ENCODE data around the gene INHBE.
A peak's percentile ranks its signal among the peaks of the same experiment; 100 is the strongest.

Gene INHBE

DNA sequence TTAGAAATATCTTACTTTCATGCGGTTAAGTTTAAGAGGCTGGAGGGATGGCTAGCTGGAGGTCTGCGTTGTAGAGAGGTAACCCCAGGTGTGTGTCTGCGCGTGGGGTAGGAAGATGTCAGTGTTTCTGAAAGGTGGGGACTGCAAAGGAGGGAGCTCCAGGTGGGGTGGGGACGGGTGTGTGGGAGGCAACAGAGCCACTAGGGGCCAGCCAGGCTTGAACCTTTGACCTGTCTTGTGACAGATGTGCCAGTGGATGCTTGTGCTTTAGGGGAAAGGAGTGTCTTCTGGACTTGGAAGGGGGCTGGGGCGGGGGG, 5.3 kb downstream of the INHBE start:
- peaks cover 53 to 75% of the 10 kb centered on the region in 2 donors for H3K4me1 Mint-ChIP-seq
- no peaks in the 10 kb centered on the region for H3K36me3 Mint-ChIP-seq
- no peaks in the 10 kb centered on the region for H3K27me3 Mint-ChIP-seq
- H3K4me3 Mint-ChIP-seq: peak overlapping the region; percentile 85 to 86
- no peak for DNase-seq
- ATAC-seq (replicated peaks): peak in 1 of 2 donors; percentile 5
- peak overlapping the region; percentile 62 for H3K27ac Mint-ChIP-seq
- no peaks in the 10 kb centered on the region for H3K9me3 Mint-ChIP-seq

DNA sequence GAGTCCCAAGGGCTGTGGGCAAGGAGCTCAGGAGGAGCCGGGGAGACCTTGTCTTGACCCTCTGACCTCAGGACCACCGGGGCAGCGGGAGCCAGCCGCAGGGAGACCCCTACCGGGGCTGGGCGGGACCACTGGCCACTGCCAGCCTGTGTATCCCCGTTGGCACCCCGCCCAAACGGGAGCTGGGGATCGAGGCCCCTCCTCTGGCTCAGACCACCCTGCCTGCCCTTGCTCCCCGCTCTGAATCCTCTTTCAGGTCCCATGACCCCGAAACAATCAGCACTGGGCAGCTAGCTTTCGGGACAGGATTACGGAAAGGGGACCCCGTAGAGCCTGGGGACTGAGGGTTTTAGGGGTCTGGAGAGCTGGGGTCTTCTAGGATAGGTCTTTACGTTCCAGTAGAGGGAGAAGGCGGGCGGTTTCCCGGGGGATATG, 5.8 kb downstream of the INHBE start:
- DNase-seq: no peak
- peaks cover 2 to 3% of the 10 kb centered on the region in 2 donors for H3K36me3 Mint-ChIP-seq
- H3K27me3 Mint-ChIP-seq: no peaks in the 10 kb centered on the region
- ATAC-seq (replicated peaks): no peak
- H3K27ac Mint-ChIP-seq: peak overlapping the region; percentile 86
- peak overlapping the region; percentile 85 to 86 for H3K4me3 Mint-ChIP-seq
- peaks cover 51 to 70% of the 10 kb centered on the region in 2 donors for H3K4me1 Mint-ChIP-seq
- no peaks in the 10 kb centered on the region for H3K9me3 Mint-ChIP-seq

DNA sequence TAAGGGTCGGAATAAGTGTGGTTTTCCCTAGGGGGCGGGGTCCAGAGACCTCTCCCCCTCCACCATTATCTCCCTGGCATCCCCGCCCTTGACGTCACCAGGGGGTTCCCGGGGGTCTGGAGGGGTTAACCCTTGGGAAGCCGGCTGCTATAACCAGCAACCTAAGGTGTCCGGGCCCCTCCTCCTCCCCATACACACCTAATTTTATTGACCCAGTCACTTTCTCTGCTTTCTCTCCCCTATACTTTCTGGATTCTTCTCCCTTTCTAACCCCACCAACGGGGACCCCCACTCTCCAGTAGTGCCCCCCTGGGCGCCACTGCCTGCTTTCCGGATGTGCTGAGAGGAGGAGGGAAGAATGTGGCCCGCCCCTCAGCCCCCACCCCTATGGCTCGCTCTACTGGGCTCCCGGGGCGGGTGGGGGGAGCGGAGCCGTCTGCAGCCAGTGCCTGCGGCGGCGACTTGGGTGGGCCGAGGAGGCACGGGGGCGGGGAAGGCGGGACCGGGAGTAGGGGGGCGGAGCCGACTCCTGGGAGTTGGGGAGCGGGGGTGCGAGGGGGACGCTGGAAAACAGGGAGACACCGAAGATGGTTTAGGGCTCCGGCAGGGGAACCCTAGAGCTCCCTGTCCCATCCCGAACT, 6.3 kb downstream of the INHBE start:
- H3K4me1 Mint-ChIP-seq: peaks cover 51 to 65% of the 10 kb centered on the region in 2 donors
- H3K27me3 Mint-ChIP-seq: no peaks in the 10 kb centered on the region
- peak overlapping the region; percentile 86 for H3K27ac Mint-ChIP-seq
- DNase-seq (no peak), ATAC-seq (replicated peaks) (no peak)
- H3K36me3 Mint-ChIP-seq: peaks cover 4 to 6% of the 10 kb centered on the region in 2 donors
- H3K9me3 Mint-ChIP-seq: no peaks in the 10 kb centered on the region
- peak overlapping the region; percentile 85 to 86 for H3K4me3 Mint-ChIP-seq

DNA sequence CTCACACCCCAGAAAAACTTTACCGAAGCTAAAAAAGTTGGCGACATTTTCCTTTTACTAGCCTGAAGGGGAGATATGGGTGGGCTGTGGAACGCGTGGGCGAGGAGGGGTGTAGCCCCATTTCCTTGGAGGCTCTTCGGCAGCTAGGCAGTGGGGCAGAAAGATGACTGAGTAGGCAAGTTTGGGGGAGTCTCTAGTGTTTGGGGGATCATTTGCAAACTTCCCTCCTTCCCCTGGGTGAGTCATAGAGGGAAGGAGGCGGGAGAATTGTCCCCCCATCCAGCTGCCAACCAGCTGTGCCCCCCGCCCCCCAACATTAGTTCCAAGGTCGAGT, 6.8 kb downstream of the INHBE start:
- DNase-seq (no peak), ATAC-seq (replicated peaks) (no peak)
- Mint-ChIP-seq H3K36me3 (peaks cover 4 to 7% of the 10 kb centered on the region in 2 donors), H3K27me3 (no peaks in the 10 kb centered on the region), H3K4me1 (peaks cover 51 to 60% of the 10 kb centered on the region in 2 donors), H3K27ac (peak overlapping the region; percentile 82), H3K4me3 (peak overlapping the region; percentile 85 to 86), H3K9me3 (no peaks in the 10 kb centered on the region)

DNA sequence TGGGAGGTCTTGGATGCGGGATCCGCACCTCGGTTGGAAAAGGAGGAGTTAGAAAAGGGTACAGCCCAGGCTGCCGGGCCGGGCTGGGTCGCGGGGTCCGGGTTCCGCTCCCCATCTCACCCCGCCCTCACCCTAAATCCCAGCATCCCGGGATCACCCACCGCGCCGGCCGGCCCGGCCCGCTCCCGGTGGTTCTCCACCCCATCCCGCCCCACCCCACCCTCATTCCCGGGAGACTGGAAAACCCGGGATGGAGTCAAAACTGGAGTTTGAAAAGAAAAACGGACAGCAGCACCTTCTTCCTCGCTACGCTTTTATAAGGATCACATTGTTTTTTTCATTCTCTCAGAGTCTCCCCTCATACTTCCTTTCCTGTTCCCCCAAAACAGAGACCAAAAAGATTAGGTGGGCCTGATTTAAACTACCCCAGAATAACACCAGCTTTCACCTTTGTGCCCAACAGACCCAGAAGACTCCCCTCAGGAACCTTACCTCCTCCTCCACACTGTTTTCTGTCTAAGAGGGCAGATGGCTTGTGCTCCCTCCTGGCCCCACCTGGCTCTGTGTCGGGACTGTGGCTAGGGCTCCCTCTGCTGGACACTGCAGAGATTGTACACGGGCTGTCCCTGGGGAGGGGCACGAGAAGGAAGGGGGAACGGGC, 7.3 kb downstream of the INHBE start:
- H3K36me3 Mint-ChIP-seq: peaks cover 7 to 12% of the 10 kb centered on the region in 2 donors

DNA sequence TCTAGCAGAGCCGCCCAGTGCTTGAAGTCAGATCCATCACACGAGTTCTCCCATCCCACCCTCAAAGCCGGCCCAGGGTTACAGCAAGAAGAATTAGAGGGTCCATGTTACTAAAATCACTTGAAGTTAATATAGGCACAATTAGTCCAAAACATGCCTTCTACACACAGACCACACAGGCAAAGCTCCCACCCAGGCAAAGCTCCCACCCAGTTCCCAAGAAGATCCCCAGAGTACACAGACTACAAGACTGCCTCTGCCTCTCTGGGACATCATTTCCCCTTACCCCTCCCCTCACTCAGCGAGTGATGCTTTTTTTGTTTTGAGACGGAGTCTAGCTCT, 7.8 kb downstream of the INHBE start:
- Mint-ChIP-seq H3K4me3 (peak overlapping the region; percentile 85 to 86), H3K4me1 (peaks cover 56 to 60% of the 10 kb centered on the region in 2 donors), H3K27ac (peak overlapping the region; percentile 72), H3K27me3 (no peaks in the 10 kb centered on the region), H3K9me3 (no peaks in the 10 kb centered on the region), H3K36me3 (peaks cover 12 to 17% of the 10 kb centered on the region in 2 donors)
- ATAC-seq (replicated peaks): no peak
- no peak for DNase-seq

More for the DNA sequence above, 7.3 kb downstream of the INHBE start:
- peak overlapping the region; percentile 82 for H3K27ac Mint-ChIP-seq
- H3K27me3 Mint-ChIP-seq: no peaks in the 10 kb centered on the region
- DNase-seq (peak; percentile 91), ATAC-seq (replicated peaks) (peak; percentile 76 to 79)
- no peaks in the 10 kb centered on the region for H3K9me3 Mint-ChIP-seq
- H3K4me1 Mint-ChIP-seq: peaks cover 52 to 60% of the 10 kb centered on the region in 2 donors
- peak overlapping the region; percentile 85 to 86 for H3K4me3 Mint-ChIP-seq

DNA sequence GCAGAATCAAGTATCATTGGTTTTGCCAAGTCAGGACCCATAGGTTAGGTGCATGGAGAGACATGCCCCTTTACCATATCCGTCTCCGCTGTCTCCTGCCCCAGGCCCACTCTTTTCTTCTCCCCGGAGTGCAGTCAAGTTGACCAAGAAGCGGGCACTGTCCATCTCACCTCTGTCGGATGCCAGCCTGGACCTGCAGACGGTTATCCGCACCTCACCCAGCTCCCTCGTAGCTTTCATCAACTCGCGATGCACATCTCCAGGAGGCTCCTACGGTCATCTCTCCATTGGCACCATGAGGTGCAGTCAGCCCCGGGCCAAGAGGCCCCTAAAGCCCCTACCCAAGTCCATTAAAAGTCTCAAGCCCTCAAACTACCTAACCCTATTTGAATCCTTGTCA, 9.5 kb downstream of the INHBE start:
- peak overlapping the region; percentile 21 for H3K27ac Mint-ChIP-seq
- H3K4me1 Mint-ChIP-seq: peaks cover 44 to 46% of the 10 kb centered on the region in 2 donors
- H3K9me3 Mint-ChIP-seq: no peaks in the 10 kb centered on the region
- DNase-seq: no peak
- H3K36me3 Mint-ChIP-seq: peaks cover 19 to 31% of the 10 kb centered on the region in 2 donors
- no peak for ATAC-seq (replicated peaks)
- no peaks in the 10 kb centered on the region for H3K27me3 Mint-ChIP-seq
- H3K4me3 Mint-ChIP-seq: no peak overlapping the region

DNA sequence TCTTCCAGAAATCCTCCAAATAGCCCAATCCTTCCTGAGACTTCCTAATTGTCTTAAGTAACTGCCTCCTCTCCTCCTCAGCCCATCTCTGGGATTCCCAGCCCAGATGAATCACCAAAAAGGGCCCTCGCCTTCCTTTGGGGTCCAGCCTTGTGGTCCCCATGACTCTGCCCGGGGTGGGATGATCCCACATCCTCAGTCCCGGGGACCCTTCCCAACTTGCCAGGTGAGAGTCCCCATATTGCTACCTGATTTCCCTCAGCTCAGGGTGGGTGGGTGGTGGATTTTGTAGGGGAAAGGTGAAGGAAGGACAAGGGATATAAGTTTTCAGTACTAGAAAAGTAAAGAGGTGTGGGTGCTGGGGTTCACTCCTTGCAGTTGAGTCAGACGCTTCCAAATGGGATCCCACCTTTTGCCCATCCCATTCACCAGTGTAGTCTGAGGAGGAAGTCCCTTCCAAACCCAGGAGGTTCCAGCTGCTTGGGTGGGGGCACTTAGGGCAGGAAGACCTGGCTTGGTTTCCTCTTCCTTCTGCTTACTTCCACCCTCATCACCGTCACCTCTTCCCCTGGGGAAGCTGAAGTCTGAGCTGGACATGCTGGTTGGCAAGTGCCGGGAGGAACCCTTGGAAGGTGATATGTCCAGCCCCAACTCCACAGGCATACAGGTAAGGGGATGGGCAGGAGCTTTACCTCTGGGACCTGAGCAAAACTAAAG, 10.1 kb downstream of the INHBE start:
- Mint-ChIP-seq H3K27ac (peak overlapping the region; percentile 21), H3K27me3 (no peaks in the 10 kb centered on the region), H3K9me3 (no peaks in the 10 kb centered on the region), H3K4me1 (peaks cover 38 to 43% of the 10 kb centered on the region in 2 donors), H3K36me3 (peaks cover 19 to 35% of the 10 kb centered on the region in 2 donors), H3K4me3 (no peak overlapping the region)
- ATAC-seq (replicated peaks): no peak
- DNase-seq: no peak

DNA sequence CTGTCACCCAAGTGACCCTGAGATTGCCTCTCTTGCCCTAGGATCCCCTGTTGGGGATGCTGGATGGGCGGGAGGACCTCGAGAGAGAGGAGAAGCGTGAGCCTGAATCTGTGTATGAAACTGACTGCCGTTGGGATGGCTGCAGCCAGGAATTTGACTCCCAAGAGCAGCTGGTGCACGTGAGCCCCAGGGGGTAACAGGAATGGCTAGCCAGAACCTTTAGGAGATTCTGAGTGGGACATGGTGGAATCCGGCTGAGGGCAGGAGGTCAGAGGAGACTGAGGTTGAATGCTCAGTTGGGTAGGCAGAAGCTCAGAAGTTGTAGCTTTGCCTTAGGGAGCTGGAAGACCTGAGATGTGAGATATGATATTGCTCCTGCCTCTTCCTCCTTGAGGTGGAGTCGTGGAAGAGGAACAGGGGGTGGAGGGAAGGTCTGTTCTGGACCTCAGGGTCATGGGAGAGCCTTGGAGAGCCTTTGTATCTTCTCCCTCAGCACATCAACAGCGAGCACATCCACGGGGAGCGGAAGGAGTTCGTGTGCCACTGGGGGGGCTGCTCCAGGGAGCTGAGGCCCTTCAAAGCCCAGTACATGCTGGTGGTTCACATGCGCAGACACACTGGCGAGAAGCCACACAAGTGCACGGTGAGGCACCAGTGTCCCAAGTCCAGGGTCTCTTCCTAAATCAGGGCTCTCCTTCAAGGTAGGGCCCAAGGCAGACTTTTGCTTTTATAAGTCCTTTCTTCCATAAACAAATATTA, 10.8 kb downstream of the INHBE start:
- H3K36me3 Mint-ChIP-seq: peaks cover 21 to 37% of the 10 kb centered on the region in 2 donors
- H3K9me3 Mint-ChIP-seq: no peaks in the 10 kb centered on the region
- peak overlapping the region; percentile 32 for H3K27ac Mint-ChIP-seq
- ATAC-seq (replicated peaks): no peak
- H3K4me3 Mint-ChIP-seq: no peak overlapping the region
- H3K27me3 Mint-ChIP-seq: no peaks in the 10 kb centered on the region
- H3K4me1 Mint-ChIP-seq: peaks cover 32 to 39% of the 10 kb centered on the region in 2 donors
- no peak for DNase-seq

DNA sequence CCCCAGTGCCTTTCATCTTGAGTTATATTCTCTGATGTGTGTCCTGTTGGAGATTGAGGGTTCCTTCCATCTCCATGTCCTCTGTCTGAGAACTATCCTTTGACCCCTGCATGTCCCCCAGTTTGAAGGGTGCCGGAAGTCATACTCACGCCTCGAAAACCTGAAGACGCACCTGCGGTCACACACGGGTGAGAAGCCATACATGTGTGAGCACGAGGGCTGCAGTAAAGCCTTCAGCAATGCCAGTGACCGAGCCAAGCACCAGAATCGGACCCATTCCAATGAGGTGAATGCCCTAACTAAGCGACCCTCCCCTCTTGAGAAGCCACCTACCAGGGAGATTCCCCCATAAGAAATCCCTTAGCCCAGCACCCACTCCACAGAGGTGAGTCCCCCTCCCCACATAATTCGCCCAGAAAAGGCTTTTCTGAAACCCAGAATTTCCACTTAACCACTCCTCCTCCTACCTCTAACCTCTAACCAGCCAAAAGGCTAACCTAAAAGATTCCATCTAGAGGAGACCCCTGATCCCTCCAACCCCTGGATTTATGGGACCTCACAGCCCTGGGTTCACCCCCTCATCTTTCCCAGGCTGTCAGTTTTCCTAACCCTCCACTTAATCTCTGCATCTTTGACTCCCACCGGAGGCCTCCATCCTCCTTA, 12.2 kb downstream of the INHBE start:
- H3K36me3 Mint-ChIP-seq: peaks cover 32 to 50% of the 10 kb centered on the region in 2 donors
- no peak overlapping the region for H3K4me3 Mint-ChIP-seq
- ATAC-seq (replicated peaks) (no peak), DNase-seq (no peak)
- no peaks in the 10 kb centered on the region for H3K9me3 Mint-ChIP-seq
- H3K4me1 Mint-ChIP-seq: peaks cover 34 to 35% of the 10 kb centered on the region in 2 donors
- H3K27me3 Mint-ChIP-seq: no peaks in the 10 kb centered on the region
- H3K27ac Mint-ChIP-seq: peak overlapping the region; percentile 65

DNA sequence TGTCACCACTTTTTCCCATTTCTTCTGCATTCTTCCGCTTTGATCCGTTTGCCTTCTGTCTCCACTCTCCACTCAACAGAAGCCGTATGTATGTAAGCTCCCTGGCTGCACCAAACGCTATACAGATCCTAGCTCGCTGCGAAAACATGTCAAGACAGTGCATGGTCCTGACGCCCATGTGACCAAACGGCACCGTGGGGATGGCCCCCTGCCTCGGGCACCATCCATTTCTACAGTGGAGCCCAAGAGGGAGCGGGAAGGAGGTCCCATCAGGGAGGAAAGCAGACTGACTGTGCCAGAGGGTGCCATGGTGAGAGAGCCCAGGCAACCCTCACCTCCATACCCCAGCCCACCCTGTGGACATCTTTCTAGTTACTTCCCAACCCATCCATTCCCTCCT, 12.8 kb downstream of the INHBE start:
- Mint-ChIP-seq H3K4me3 (no peak overlapping the region), H3K36me3 (peaks cover 37 to 54% of the 10 kb centered on the region in 2 donors), H3K27me3 (no peaks in the 10 kb centered on the region), H3K4me1 (peaks cover 30 to 33% of the 10 kb centered on the region in 2 donors), H3K27ac (no peak overlapping the region), H3K9me3 (no peaks in the 10 kb centered on the region)
- DNase-seq (no peak), ATAC-seq (replicated peaks) (no peak)

DNA sequence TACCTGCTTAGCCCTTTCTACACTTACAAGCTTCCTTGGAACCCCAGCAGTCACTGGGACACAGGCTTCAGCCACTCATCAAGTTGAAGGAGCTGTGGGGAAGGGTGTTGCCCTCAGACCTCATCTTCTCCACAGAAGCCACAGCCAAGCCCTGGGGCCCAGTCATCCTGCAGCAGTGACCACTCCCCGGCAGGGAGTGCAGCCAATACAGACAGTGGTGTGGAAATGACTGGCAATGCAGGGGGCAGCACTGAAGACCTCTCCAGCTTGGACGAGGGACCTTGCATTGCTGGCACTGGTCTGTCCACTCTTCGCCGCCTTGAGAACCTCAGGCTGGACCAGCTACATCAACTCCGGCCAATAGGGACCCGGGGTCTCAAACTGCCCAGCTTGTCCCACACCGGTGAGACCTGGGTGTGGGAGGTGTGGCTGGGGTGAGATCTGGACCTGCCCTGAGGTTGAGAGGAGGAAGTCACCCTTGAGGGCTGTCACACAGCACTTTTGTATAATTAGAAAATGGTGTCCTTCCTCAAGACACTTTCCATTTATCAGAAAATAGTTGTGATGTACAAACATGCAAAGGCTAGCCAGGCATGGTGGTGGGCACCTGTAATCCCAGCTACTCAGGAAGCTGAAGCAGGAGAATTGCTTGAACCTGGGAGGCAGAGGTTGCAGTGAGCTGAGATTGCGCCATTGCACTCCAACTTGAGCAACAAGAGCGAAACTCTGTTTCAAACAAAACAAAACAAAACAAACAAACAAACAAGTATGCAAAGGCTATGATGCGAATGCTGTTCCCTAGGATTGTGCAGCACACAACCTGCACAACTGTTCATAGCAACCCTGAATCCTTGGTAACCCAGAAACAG, 14.4 kb downstream of the INHBE start:
- no peak overlapping the region for H3K27ac Mint-ChIP-seq
- no peak overlapping the region for H3K4me3 Mint-ChIP-seq
- H3K9me3 Mint-ChIP-seq: no peaks in the 10 kb centered on the region
- H3K36me3 Mint-ChIP-seq: peaks cover 50 to 68% of the 10 kb centered on the region in 2 donors
- H3K27me3 Mint-ChIP-seq: no peaks in the 10 kb centered on the region
- ATAC-seq (replicated peaks): no peak
- no peak for DNase-seq
- H3K4me1 Mint-ChIP-seq: peaks cover 33% of the 10 kb centered on the region in 2 donors

DNA sequence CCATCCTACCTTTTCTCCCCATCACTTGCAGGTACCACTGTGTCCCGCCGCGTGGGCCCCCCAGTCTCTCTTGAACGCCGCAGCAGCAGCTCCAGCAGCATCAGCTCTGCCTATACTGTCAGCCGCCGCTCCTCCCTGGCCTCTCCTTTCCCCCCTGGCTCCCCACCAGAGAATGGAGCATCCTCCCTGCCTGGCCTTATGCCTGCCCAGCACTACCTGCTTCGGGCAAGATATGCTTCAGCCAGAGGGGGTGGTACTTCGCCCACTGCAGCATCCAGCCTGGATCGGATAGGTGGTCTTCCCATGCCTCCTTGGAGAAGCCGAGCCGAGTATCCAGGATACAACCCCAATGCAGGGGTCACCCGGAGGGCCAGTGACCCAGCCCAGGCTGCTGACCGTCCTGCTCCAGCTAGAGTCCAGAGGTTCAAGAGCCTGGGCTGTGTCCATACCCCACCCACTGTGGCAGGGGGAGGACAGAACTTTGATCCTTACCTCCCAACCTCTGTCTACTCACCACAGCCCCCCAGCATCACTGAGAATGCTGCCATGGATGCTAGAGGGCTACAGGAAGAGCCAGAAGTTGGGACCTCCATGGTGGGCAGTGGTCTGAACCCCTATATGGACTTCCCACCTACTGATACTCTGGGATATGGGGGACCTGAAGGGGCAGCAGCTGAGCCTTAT, 15.3 kb downstream of the INHBE start:
- ATAC-seq (replicated peaks) (no peak), DNase-seq (no peak)
- no peaks in the 10 kb centered on the region for H3K27me3 Mint-ChIP-seq
- H3K9me3 Mint-ChIP-seq: no peaks in the 10 kb centered on the region
- no peak overlapping the region for H3K27ac Mint-ChIP-seq
- H3K4me3 Mint-ChIP-seq: no peak overlapping the region
- H3K36me3 Mint-ChIP-seq: peaks cover 56 to 73% of the 10 kb centered on the region in 2 donors
- H3K4me1 Mint-ChIP-seq: peaks cover 36 to 40% of the 10 kb centered on the region in 2 donors

All from stimulated activated naive B cell treated with anti-CD40 and anti-IgM and Interleukin-4, amounts not matched to agents 10 μg/mL and 1 μg/mL and 100 μg/mL, for 72 hours (primary cell).